Stimulated activated CD4-positive, alpha-beta T cell treated with anti-CD3 and anti-CD28 coated beads, Interleukin-2, amount 100 ng/mL, for 4 hours (primary cell): Measurements from ENCODE around the gene LMO3.

Experiments used
- DNase-seq: peaks from one replicate; pipeline ENCODE4 v3.0.0-alpha.2; 2020; ENCODE audit warnings: low read depth

The LMO3 gene

GRCh38 chr12:16600525-16600924 lies 5.4 kb downstream of the LMO3 start:
- DNase-seq, result no peak

GRCh38 chr12:16599081-16599480 lies 6.9 kb downstream of the LMO3 start:
- no peak for DNase-seq

GRCh38 chr12:16594797-16595196 lies 11.2 kb downstream of the LMO3 start:
- DNase-seq, result no peak

GRCh38 chr12:16593546-16593945 lies 12.4 kb downstream of the LMO3 start:
- DNase-seq, result no peak

GRCh38 chr12:16590645-16591044 lies 15.3 kb downstream of the LMO3 start:
- no peak for DNase-seq

- no peak for DNase-seq
Observed at GRCh38 chr12:16588812-16589211, 17.1 kb downstream of the LMO3 start.

GRCh38 chr12:16587514-16587913 lies 18.4 kb downstream of the LMO3 start:
- DNase-seq, result no peak

- no peak for DNase-seq
Observed at GRCh38 chr12:16587110-16587453, 18.9 kb downstream of the LMO3 start.

- no peak for DNase-seq
Observed at GRCh38 chr12:16586350-16587109, 19.4 kb downstream of the LMO3 start.

- no peak for DNase-seq
Observed at GRCh38 chr12:16585781-16586180, 20.2 kb downstream of the LMO3 start.

- no peak for DNase-seq
Observed at GRCh38 chr12:16583969-16584745, 21.8 kb downstream of the LMO3 start.

- DNase-seq, result no peak
Observed at GRCh38 chr12:16581416-16581815, 24.5 kb downstream of the LMO3 start.

GRCh38 chr12:16579041-16579440 lies 26.9 kb downstream of the LMO3 start:
- DNase-seq, result no peak

GRCh38 chr12:16573398-16574077 lies 32.4 kb downstream of the LMO3 start:
- DNase-seq, result no peak

- DNase-seq, result no peak
Observed at GRCh38 chr12:16568873-16569272, 37.1 kb downstream of the LMO3 start.

GRCh38 chr12:16564675-16565074 lies 41.3 kb downstream of the LMO3 start:
- no peak for DNase-seq

GRCh38 chr12:16563504-16563903 lies 42.5 kb downstream of the LMO3 start:
- DNase-seq, result no peak

GRCh38 chr12:16562921-16563320 lies 43.0 kb downstream of the LMO3 start:
- no peak for DNase-seq

GRCh38 chr12:16562435-16562834 lies 43.5 kb downstream of the LMO3 start:
- DNase-seq, result no peak

GRCh38 chr12:16560273-16560672 lies 45.7 kb downstream of the LMO3 start:
- no peak for DNase-seq

GRCh38 chr12:16555630-16556029 lies 50.3 kb downstream of the LMO3 start:
- no peak for DNase-seq

GRCh38 chr12:16553457-16553856 lies 52.5 kb downstream of the LMO3 start:
- DNase-seq, result no peak

GRCh38 chr12:16552301-16552700 lies 53.7 kb downstream of the LMO3 start:
- DNase-seq, result no peak
